MM.1S (cell line): Measurements from ENCODE around the gene ATP11B.

ENCODE experiments used
- CTCF ChIP-seq: fragments of 300-600 bp; sonication (generic); IDR thresholded peaks from 2 replicates; pipeline ENCODE4 v1.5.1; 2016; ENCODE audit warnings: antibody characterized with exemption, low read length, mixed read lengths
- EZH2 ChIP-seq: fragments of 300-600 bp; sonication (generic); optimal IDR thresholded peaks from 2 replicates; pipeline ENCODE3; 2017; ENCODE audit warnings: low read depth, mild to moderate bottlenecking, antibody characterized with exemption, low read length, mixed read lengths
- EZH2phosphoT487 ChIP-seq: fragments of 300-600 bp; sonication (generic); IDR thresholded peaks from 2 replicates; pipeline ENCODE4 v1.6.1; 2018; ENCODE audit warnings: antibody characterized with exemption, low read length

- TF ChIP-seq CTCF, result no peak
- no peak for TF ChIP-seq EZH2
- TF ChIP-seq EZH2phosphoT487, result no peak
Observed at GRCh38 chr3:182895513-182896112, 102.3 kb downstream of the ATP11B start.
